HG02870 (cell line): ENCODE measurements around the gene LYL1.

Experiments used
- ATAC-seq: cut with Tn5 transposase; IDR thresholded peaks from one replicate; pipeline ENCODE4 v1.9.1; 2021; ENCODE audit warnings: mild to moderate bottlenecking, moderate library complexity; ENCODE audit not compliant: unreplicated experiment

LYL1 gene

DNA sequence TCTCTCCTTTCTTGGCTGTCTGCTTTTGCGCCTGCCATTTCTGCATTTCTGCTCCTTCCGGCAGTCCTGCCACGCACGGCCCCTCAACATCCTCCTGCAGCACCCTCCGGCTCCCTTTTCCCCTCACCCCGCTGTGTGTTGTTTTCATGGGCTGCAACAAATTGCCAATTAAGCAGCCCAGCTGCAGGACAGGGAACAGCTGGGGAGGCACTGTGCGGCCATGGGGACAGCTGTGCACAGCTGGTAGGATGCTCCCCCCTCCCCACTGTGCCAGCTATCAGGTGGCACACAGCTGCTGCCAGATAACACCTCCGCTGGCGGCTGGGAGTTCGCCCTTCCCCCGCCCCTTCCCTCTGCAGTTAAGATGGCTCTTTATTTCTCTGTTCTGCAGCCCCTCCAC lies 25.4 kb downstream of the LYL1 start:
- no peak for ATAC-seq

DNA sequence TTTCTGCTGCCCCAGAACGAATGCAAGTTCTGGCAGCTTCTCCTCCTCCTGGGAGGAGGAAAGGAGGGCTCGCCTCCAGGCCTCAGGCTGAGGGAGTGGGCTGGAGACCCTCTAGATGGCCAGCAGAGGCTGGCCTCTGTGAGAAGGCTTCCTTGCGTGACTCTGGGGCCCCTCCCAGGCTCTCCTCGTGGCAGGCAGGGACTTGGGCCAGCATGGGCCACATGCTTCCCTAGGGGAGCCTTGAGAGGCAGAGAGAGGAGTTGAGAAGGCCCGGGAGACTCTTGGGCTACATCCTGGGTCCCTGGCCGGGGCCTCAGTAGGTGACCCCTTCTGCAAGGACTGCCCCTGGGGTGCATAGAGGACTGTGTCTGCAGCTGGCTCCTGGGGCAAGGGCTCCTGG lies 25.9 kb downstream of the LYL1 start:
- no peak for ATAC-seq

DNA sequence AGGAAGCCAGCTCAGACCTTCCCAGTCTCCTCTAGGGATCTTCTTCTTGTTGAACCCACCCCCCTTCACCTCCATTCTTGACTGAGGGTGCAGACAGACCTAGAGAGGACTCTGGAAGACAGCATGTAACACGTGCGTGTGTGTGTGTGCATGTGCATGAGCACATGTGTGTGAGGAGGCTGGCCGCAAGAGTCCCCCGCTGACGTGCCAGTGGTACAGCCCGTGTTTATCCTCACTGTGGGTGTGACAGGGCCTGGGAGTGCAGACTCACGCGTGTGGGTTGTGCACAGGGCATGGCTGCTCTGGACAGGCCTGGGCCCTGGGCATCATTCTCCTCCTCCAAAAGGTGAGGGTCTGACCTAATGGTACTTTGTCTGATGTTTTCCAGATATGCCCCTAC lies 26.3 kb downstream of the LYL1 start:
- no peak for ATAC-seq

DNA sequence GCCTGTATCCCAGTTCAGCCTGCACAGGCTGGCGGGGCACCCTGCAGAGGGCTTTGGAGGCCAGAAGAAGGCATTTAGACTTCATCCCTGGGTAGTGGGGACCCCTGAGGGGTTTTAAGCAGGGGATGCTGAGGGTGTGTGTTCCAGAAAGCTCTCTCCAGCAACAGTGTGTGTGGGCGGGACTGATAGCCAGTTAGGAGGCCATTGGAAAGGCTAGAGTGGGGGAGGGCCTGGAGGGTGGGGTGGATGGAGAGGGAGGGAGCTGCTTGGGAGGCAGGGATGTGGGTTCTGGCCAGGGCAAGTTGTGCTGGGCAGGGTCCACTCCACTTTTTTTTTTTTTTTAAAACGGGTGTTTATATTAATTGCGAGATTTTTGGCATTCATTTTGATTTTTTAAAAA lies 28.3 kb downstream of the LYL1 start:
- ATAC-seq, result no peak

- ATAC-seq, result no peak
Observed at GRCh38 chr19:13073263-13073662, 29.4 kb downstream of the LYL1 start.

DNA sequence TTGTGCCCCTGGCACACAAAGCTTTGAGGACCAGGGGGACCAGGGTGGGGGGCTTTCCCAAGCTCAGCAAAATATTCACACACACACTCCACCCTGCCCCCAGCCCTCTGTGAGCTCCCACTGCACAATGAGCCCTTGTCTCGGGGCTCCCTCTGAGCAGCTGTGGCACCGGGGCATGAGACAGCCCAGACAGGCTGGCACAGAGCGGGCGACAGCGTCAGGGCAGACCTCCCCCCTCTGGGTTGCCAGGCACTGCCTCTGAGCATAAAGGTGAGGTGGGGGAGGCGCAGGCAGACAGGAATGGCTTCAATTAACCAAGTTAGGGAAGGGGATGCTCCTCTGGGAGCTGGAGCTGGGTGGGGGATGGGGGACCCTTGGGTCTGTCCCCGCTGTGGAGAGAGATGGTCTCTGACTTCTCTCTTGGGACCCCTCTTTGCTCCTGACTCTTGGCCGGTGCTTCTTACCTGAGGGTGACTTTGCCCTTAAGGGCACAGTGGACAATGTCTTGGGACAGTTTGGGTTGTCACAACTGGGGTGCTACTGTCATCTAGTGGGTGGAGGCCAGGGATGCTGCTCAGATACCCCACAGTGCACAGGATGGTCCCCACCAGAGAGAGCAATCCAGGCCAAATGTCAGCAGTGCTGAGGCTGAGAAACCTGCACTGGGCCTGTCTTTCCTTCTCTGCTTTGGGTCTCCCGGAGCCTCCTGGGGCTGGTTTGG lies 30.3 kb downstream of the LYL1 start:
- no peak for ATAC-seq

- ATAC-seq, result no peak
Observed at GRCh38 chr19:13071444-13072187, 31.0 kb downstream of the LYL1 start.

DNA sequence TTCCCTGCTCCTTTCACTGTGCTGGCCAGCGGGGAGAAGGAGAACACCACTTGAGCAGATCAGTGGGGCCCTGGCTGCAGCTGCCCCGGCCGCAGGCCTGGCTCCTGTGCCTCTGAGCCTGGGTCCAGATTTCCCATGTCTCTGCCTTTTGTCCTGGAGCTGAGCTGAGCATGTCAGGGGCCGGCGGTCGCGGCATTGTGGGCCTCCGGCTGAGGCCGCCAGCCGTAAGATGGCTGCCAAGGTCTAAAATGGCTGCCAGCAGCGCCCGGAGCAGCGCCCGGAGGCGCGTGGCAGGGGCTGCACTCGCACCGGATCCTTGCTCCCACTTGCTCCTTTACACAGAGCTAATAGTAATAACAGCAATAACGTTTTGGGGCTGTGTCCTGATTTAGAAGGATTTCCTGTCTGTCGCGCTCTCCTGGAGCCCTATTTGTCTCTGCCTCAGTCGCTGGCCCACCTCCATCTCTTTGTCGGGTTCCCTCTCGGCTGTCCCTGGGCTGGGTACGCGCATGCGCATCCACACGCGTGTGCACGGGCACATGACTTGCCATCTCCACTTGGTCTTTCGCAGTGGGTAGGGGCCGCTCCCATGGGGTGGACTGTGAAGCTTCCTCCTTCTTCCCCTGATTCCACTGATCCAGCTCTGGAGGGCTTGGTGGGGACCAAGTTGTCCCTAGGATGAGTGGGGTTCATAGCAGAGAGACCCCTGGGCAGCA lies 32.1 kb downstream of the LYL1 start:
- no peak for ATAC-seq

DNA sequence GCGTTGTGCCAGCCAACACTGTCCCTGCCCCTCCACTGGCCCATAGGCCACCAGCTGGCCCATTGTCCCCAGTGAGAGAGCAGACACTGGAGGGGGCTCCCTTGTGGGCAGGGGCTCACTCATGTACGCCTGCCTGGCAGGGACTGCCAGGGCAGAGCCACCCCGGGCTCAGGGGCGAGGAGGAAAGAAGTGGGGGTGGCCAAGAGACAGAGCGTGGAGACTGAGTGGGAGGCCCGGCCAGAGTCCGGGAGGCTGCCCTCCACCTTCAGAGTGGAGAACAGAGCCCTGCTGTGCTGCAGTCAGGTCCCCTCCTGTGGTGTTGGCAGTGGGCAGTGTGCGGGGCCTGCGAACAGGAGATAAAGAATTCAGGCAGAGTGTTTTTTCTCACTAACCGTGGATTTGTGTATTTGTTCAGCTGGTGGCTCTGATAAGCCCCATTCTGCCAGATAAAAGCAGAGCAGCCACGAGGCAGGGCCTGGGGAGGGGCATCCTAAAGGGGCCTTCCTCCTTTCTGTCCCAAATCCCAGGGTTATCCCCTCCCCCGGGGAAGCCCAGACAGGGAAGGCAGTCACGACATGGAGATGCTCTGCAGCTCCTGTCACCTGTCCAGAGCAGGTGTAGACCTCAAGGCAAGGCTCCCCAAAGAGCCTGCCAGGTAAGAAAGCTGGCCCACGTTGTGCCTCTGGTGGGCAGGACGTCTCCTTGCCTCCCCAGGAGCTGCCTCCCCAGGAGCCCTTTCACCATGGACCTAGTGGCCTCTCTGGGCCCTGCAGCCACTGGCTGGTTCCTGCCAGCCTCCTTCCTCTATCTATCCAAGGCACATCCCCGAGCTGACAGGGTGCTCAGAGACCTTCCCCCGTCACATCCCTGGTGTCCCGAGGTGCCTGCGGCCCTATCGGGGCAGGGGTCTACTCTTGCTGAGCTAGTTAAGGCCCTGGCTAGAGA lies 33.0 kb downstream of the LYL1 start:
- no peak for ATAC-seq

- ATAC-seq, result no peak
Observed at GRCh38 chr19:13068085-13068846, 34.4 kb downstream of the LYL1 start.

- ATAC-seq, result no peak
Observed at GRCh38 chr19:13066933-13067807, 35.5 kb downstream of the LYL1 start.

DNA sequence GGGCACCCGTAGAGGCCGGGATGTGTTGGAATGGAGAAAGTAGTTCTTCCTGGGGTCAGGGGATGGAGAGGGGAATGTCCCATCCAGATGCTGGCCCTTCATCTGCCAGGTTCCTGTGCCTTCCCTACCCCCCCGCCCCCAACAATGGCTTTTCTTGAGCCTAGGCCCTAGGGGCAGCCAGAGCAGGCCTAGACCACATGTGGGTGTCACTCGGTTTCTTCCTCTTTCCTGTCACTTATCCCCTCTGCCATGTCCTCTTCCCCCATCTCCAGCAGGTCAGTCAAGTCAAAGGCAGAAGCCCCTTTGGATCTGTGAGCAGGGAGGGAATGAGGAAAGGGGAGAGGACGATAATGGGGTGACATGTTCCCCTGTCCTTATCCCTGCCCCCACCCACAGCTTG lies 36.4 kb downstream of the LYL1 start:
- no peak for ATAC-seq

DNA sequence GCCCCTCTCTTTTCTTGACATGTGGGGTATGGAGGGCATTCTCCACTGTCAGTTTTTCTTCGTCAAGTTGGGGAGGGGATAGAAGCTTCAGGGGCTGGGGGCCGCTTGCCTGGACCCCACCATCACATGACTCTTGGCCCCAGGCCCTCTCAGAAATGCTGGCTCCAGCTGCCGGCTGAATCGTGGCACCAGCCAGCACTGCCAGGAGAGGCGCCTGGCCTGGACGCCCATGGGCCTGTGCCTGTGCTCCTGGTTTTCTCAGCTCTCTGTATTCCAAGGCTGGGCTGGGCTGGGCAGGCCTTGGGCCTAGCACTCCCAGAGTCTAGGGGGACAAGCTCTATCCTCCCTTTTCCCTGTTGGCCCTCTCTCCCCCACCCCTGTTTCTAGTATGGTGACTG lies 38.6 kb downstream of the LYL1 start:
- no peak for ATAC-seq

- ATAC-seq, result no peak
Observed at GRCh38 chr19:13063461-13064091, 39.1 kb downstream of the LYL1 start.

DNA sequence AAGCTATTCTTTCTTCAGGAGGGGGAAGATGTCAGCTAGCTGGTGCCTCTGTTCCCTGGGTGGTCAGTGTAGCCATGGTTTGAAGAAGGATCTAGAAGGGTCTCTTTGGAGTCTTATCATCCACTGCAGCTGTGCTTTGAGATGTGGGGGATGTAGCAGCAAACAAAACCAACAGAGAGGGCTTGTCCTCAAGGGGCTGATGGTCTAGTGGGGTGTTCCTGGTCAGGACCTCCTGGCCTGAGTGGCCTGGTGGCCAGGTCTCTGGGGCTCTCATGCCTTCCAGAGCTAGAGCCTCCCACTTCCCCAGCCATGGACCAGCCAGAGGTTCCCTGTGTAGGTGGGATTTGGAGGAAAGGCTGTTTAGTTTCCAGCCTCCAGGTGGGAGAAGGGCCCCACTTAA lies 40.3 kb downstream of the LYL1 start:
- no peak for ATAC-seq

DNA sequence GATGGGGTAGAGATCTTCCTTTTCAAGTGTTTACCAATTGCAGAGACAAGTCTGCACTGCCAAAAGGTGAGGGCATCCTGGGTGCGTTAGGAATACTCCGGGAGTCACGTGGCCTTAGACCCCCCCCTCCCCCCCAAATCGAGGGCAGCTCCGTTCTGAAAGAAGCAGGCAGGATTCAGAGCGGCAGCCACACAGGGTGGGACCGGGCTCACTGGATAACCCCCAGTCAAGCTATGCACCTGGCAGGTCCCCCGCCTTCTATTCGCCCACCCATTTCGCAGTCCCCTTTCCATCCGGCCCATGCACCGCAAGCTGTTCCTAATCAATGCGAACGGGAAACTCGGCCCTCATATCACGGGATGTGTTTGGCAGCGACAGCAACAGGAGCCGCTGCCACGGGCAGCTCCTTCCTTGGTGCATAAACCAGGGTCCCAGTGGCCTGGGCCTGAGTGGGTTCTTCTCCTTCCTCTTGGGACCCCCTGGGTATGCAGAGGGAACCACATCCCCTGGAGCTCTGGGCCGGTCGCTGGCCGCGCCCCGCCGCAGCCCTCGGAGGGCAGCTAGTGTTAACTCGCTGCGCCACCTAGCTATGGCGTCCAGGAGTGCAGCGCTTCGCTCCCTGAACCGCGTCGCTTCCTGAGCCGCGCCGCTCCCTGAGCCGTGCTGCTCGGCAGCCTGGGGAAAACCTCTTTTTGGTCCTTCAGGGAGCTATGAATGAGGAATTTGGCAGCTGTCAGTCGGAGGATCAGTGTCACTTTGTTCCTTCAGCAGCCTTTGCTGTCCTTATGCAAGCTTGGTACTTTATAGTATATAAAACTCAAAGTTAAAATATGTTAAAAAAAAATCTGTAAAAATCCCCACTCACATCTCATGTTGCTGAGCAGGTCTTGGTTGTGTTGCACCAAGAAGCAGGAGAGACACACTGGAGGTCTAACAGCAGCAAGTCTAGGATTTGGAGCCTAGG lies 41.4 kb downstream of the LYL1 start:
- no peak for ATAC-seq

DNA sequence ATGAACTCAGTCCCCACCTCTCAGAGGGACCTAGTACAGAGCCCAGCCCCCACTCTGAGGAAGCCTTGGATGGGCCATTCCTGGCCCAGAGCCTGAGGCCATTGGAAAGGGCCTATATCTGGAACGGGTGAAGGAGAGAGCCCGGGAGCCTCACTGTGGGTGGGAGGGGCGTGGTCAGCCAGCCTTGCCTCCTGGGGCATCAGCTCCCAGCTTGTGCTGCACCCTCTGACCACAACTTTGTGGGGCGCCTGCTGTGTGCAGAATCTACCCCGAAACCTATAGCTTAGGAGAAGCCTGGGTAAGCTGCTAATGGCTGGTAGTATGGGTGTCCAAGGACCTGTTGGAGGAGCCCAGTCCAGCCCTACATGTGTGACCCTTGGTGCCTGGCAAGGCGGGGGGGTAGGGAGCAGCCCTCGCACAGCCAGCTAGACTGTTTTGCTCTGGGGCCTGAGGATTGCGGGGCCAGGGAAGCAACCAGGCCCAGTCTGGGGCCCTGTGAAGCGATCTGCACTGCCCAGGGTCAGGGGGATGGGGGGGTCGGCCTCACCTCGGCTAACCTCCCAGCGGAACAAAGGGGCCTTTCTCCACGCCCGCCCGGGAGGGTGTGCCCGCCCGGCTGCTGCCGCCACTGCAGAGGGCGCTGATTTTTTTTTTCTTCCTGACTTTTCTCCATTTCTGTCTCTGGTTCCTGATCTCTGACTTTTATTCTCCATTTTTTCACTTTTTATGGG lies 42.3 kb downstream of the LYL1 start:
- ATAC-seq, result no peak
